HepG2 (cell line): ENCODE data around the gene PTPRN. TPM values are rescaled to one million over a fixed set of nuclear protein-coding genes. Genes with fewer than 3 reads are reported as not detected.
A peak's percentile ranks its signal among the peaks of the same experiment; 100 is the strongest.

Experiments
- AKAP8 ChIP-seq: sonication (generic); formaldehyde crosslinking; IDR thresholded peaks from 2 replicates; pipeline ENCODE4 v1.5.1; 2020; ENCODE audit warnings: mild to moderate bottlenecking, missing genetic modification reagents
- BHLHE40 ChIP-seq: IDR thresholded peaks from 2 replicates; pipeline ENCODE4 v1.6.1; 2011; ENCODE audit warnings: low read length, improper control_type of control experiment
- BRD4 ChIP-seq: sonication (generic); formaldehyde crosslinking; IDR thresholded peaks from 2 replicates; pipeline ENCODE4 v1.4.0; 2020; ENCODE audit warnings: missing genetic modification reagents
- GMEB2 ChIP-seq: IDR thresholded peaks from 2 replicates; pipeline ENCODE4 v1.6.1; 2016; ENCODE audit warnings: missing biosample characterization, missing genetic modification reagents, low read depth
- HHEX ChIP-seq: IDR thresholded peaks from 2 replicates; pipeline ENCODE4 v1.6.1; 2016; ENCODE audit warnings: control low read depth
- HNRNPK ChIP-seq: fragments of 200-400 bp; formaldehyde crosslinking; IDR thresholded peaks from 2 replicates; pipeline ENCODE4 v1.6.1; 2018; ENCODE audit warnings: low read length, low read depth, moderate library complexity, mild to moderate bottlenecking; ENCODE audit not compliant: poor library complexity, severe bottlenecking
- IRF1 ChIP-seq: sonication (generic); formaldehyde crosslinking; IDR thresholded peaks from 2 replicates; pipeline ENCODE4 v1.4.0; 2020; ENCODE audit warnings: low read depth, mild to moderate bottlenecking, missing genetic modification reagents
- IRF2 ChIP-seq: IDR thresholded peaks from 2 replicates; pipeline ENCODE4 v1.6.1; 2018; ENCODE audit warnings: missing genetic modification reagents, missing compliant biosample characterization
- KDM5A ChIP-seq: fragments of 200-600 bp; sonication (generic); IDR thresholded peaks from 2 replicates; pipeline ENCODE4 v1.7.0; 2018; ENCODE audit warnings: antibody characterized with exemption, mild to moderate bottlenecking, low read length, borderline replicate concordance
- KLF12 ChIP-seq: sonication (generic); formaldehyde crosslinking; IDR thresholded peaks from 2 replicates; pipeline ENCODE4 v1.4.0; 2020; ENCODE audit warnings: missing genetic modification reagents, borderline replicate concordance
- MAZ ChIP-seq, 2 experiments: sonication (generic) in 1 of 2; formaldehyde crosslinking in 1 of 2; IDR thresholded peaks; 2 replicates each; pipeline versions ENCODE4 v1.5.0 to v1.6.1; 2012 to 2020; ENCODE audit warnings: low read depth in 2 of 2, mild to moderate bottlenecking in 2 of 2, borderline replicate concordance in 1 of 2, improper control_type of control experiment in 1 of 2, low read length in 1 of 2, missing genetic modification reagents in 1 of 2, moderate library complexity in 1 of 2
- POLR2AphosphoS5 ChIP-seq: IDR thresholded peaks from 2 replicates; pipeline ENCODE4 v1.6.1; 2012; ENCODE audit warnings: low read depth, low read length
- POLR2G ChIP-seq: fragments of 200-400 bp; formaldehyde crosslinking; IDR thresholded peaks from 2 replicates; pipeline ENCODE4 v1.6.1; 2018; ENCODE audit warnings: mild to moderate bottlenecking, low read depth, low read length, moderate library complexity
- STAG1 ChIP-seq: sonication (generic); formaldehyde crosslinking; IDR thresholded peaks from 2 replicates; pipeline ENCODE4 v1.4.0; 2020; ENCODE audit warnings: missing genetic modification reagents
- TBX2 ChIP-seq: sonication (generic); formaldehyde crosslinking; IDR thresholded peaks from 2 replicates; pipeline ENCODE4 v1.5.0; 2020; ENCODE audit warnings: missing genetic modification reagents, mild to moderate bottlenecking, borderline replicate concordance
- XRCC5 ChIP-seq: fragments of 200-400 bp; formaldehyde crosslinking; optimal IDR thresholded peaks from 2 replicates; pipeline ENCODE3; 2017; ENCODE audit warnings: mild to moderate bottlenecking, low read length
- ZFP37 ChIP-seq: sonication (generic); formaldehyde crosslinking; IDR thresholded peaks from 2 replicates; pipeline ENCODE4 v1.4.0; 2020; ENCODE audit warnings: missing genetic modification reagents, borderline replicate concordance
- ZFP90 ChIP-seq: sonication (generic); formaldehyde crosslinking; IDR thresholded peaks from 2 replicates; pipeline ENCODE4 v1.8.0; 2022; ENCODE audit warnings: missing genetic modification reagents, mild to moderate bottlenecking, inconsistent platforms, borderline replicate concordance
- ZNF234 ChIP-seq: sonication (generic); formaldehyde crosslinking; conservative IDR thresholded peaks from 2 replicates; pipeline ENCODE4 v1.5.1; 2020; ENCODE audit warnings: mild to moderate bottlenecking, missing genetic modification reagents
- ZNF280D ChIP-seq: sonication (generic); formaldehyde crosslinking; IDR thresholded peaks from 2 replicates; pipeline ENCODE4 v1.5.1; 2020; ENCODE audit warnings: mild to moderate bottlenecking, missing genetic modification reagents
- ZNF282 ChIP-seq: fragments of 450-650 bp; IDR thresholded peaks from 2 replicates; pipeline ENCODE4 v1.6.1; 2018; ENCODE audit not compliant: partially characterized antibody
- ZNF383 ChIP-seq: sonication (generic); formaldehyde crosslinking; IDR thresholded peaks from 2 replicates; pipeline ENCODE4 v1.4.0; 2020; ENCODE audit warnings: missing genetic modification reagents, mild to moderate bottlenecking, borderline replicate concordance
- ZNF431 ChIP-seq: sonication (generic); formaldehyde crosslinking; IDR thresholded peaks from 2 replicates; pipeline ENCODE4 v1.9.0; 2022; ENCODE audit warnings: missing genetic modification reagents, low read depth, mild to moderate bottlenecking, borderline replicate concordance
- ZNF644 ChIP-seq: IDR thresholded peaks from 2 replicates; pipeline ENCODE4 v1.6.1; 2016; ENCODE audit warnings: low read depth
- ZNF652 ChIP-seq: IDR thresholded peaks from 2 replicates; pipeline ENCODE4 v1.6.1; 2016; ENCODE audit warnings: low read depth, borderline replicate concordance
- ZNF776 ChIP-seq: sonication (generic); formaldehyde crosslinking; IDR thresholded peaks from 2 replicates; pipeline ENCODE4 v1.4.0; 2020; ENCODE audit warnings: mild to moderate bottlenecking, missing genetic modification reagents
- ZZZ3 ChIP-seq: sonication (generic); formaldehyde crosslinking; IDR thresholded peaks from 2 replicates; pipeline ENCODE4 v1.4.0; 2020; ENCODE audit warnings: missing genetic modification reagents, mild to moderate bottlenecking, borderline replicate concordance
- polyA plus RNA-seq, 8 experiments: library from polyadenylated mRNA; depleted of rRNA in 3 of 8; stranded (reverse) in 7 of 8; unstranded in 1 of 8; fragments of >200 nt; fragmentation: Illumina TruSeq in 4 of 8; extraction: Trizol in 4 of 8; gene quantifications; 2 replicates each; pipeline versions ENCODE4 v1.2.1 to v1.2.3, GENCODE V29; 2011 to 2016; ENCODE audit warnings: low read depth in 4 of 8, missing spikeins in 1 of 8, mixed read lengths in 1 of 8; ENCODE audit not compliant: insufficient read depth in 1 of 8
- total RNA-seq, 5 experiments: library from RNA; depleted of rRNA; stranded (reverse); fragments of >200 nt; fragmentation: Illumina TruSeq; extraction: Trizol; gene quantifications; 2 replicates each; pipeline ENCODE4 v1.2.3, GENCODE V29; 2016; ENCODE audit warnings: low read depth in 1 of 5

PTPRN gene
- total and polyA plus RNA-seq, 2 of the 13 experiments (the other 11 are each of a cell fraction or from before 2014, with no cell fraction given) = 0.26 TPM; not detected in 1

GRCh38 chr2:219269362-219270054 lies 39.7 kb downstream of the PTPRN start (continued):
- no peak for TF ChIP-seq IRF1 (CRISPR knock-in tag)
- TF ChIP-seq ZNF383 = no peak
- no peak for TF ChIP-seq POLR2AphosphoS5
- no peak for TF ChIP-seq ZZZ3 (CRISPR knock-in tag)
- TF ChIP-seq POLR2G = no peak
- no peak for TF ChIP-seq ZNF280D
- no peak for TF ChIP-seq ZNF282
- no peak for TF ChIP-seq BRD4 (CRISPR knock-in tag)
- TF ChIP-seq KLF12 = no peak
- no peak for TF ChIP-seq IRF2 (CRISPR knock-in tag)
- no peak for TF ChIP-seq ZFP37 (CRISPR knock-in tag)
- TF ChIP-seq MAZ (IDR thresholded peaks at IDR 0.05; ENCODE audit: borderline replicate concordance, low read depth, low read length) = no peak
- no peak for TF ChIP-seq MAZ (CRISPR knock-in tag; IDR thresholded peaks at IDR 0.05; ENCODE audit: low read depth)
- no peak for TF ChIP-seq HNRNPK
- no peak for TF ChIP-seq AKAP8 (CRISPR knock-in tag)
- no peak for TF ChIP-seq GMEB2
- TF ChIP-seq TBX2 = no peak; the same call in 1 of the 2 replicates
- TF ChIP-seq STAG1 (CRISPR knock-in tag) = no peak
- no peak for TF ChIP-seq ZNF234 (CRISPR knock-in tag)
- 0 out of 2 replicates have a peak, but pooled peaks have one; percentile 22 for TF ChIP-seq ZNF644 (CRISPR knock-in tag)
- TF ChIP-seq ZNF652 (CRISPR knock-in tag) = no peak
- TF ChIP-seq XRCC5 = no peak
- no peak for TF ChIP-seq ZNF776
- TF ChIP-seq ZFP90 = no peak
- TF ChIP-seq HHEX (CRISPR knock-in tag) = no peak
- TF ChIP-seq KDM5A = no peak
- no peak for TF ChIP-seq ZNF431
- TF ChIP-seq BHLHE40 = no peak
